Fibroblast of lung (primary cell): Measurements from ENCODE around the gene LRRC61.

Source experiments
- CTCF ChIP-seq, 2 donors: IDR thresholded peaks in 1 of 2; conservative IDR thresholded peaks in 1 of 2; 1 replicate in 1 of 2; 2 replicates in 1 of 2; pipeline ENCODE4 v1.5.1; 2011 to 2012; ENCODE audit warnings: low read length in 2 of 2, control low read depth in 1 of 2, inconsistent platforms in 1 of 2, low read depth in 1 of 2, mild to moderate bottlenecking in 1 of 2
- EZH2 ChIP-seq: IDR thresholded peaks from 2 replicates; pipeline ENCODE4 v1.5.1; 2012; ENCODE audit warnings: low read length, control low read depth, mild to moderate bottlenecking; ENCODE audit errors: missing control alignments

GRCh38 chr7:150335774-150336112 is 12.6 kb downstream of the LRRC61 start:
- TF ChIP-seq CTCF (conservative IDR thresholded peaks at IDR 0.05 in 1 of 2, IDR thresholded peaks at IDR 0.05 in 1 of 2; ENCODE audit: low read depth in 1 of 2, low read length in 2 of 2): no peak
- TF ChIP-seq EZH2: no peak
